Subcutaneous adipose tissue (tissue), 4 donors: Measurements from ENCODE around the gene GP1BB. TPM values are rescaled to one million over a fixed set of nuclear protein-coding genes. Genes with fewer than 3 reads are reported as not detected.

ENCODE experiments used
- total RNA-seq, 4 donors: library from RNA; depleted of rRNA; stranded (reverse); fragments of >200 nt; gene quantifications; one replicate each; pipeline ENCODE4 v1.1.0, GENCODE V29; 2016
- TF ChIP-seq, protein P1 (sequence below): fragments of 450-650 bp; IDR thresholded peaks from one replicate; pipeline ENCODE4 v1.5.1; 2016; ENCODE audit warnings: low read depth, mild to moderate bottlenecking, control low read depth, antibody characterized with exemption, moderate library complexity

The GP1BB gene
- total RNA-seq, 4 donors from 2014 or later = 0.34 to 2.8 (median 1.5) TPM; not detected in 1

- TF ChIP-seq, protein P1, sequence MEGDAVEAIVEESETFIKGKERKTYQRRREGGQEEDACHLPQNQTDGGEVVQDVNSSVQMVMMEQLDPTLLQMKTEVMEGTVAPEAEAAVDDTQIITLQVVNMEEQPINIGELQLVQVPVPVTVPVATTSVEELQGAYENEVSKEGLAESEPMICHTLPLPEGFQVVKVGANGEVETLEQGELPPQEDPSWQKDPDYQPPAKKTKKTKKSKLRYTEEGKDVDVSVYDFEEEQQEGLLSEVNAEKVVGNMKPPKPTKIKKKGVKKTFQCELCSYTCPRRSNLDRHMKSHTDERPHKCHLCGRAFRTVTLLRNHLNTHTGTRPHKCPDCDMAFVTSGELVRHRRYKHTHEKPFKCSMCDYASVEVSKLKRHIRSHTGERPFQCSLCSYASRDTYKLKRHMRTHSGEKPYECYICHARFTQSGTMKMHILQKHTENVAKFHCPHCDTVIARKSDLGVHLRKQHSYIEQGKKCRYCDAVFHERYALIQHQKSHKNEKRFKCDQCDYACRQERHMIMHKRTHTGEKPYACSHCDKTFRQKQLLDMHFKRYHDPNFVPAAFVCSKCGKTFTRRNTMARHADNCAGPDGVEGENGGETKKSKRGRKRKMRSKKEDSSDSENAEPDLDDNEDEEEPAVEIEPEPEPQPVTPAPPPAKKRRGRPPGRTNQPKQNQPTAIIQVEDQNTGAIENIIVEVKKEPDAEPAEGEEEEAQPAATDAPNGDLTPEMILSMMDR = no peak
These were observed 47.2 kb downstream of the GP1BB start for GRCh38 chr22:19770349-19771220.

DNA sequence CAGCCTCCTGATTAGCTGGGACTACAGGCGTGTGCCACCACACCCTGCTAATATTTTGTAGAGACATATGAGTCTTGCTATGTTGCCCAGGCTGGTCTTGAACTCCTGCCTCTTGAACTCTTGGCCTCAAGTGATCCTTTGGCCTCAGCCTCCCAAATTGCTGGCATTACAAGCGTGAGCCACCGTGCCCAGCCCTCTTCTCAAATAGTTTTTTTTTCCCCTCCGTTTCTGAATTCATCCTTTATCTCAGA, 49.0 kb downstream of the GP1BB start:
- TF ChIP-seq, protein P1 = no peak

DNA sequence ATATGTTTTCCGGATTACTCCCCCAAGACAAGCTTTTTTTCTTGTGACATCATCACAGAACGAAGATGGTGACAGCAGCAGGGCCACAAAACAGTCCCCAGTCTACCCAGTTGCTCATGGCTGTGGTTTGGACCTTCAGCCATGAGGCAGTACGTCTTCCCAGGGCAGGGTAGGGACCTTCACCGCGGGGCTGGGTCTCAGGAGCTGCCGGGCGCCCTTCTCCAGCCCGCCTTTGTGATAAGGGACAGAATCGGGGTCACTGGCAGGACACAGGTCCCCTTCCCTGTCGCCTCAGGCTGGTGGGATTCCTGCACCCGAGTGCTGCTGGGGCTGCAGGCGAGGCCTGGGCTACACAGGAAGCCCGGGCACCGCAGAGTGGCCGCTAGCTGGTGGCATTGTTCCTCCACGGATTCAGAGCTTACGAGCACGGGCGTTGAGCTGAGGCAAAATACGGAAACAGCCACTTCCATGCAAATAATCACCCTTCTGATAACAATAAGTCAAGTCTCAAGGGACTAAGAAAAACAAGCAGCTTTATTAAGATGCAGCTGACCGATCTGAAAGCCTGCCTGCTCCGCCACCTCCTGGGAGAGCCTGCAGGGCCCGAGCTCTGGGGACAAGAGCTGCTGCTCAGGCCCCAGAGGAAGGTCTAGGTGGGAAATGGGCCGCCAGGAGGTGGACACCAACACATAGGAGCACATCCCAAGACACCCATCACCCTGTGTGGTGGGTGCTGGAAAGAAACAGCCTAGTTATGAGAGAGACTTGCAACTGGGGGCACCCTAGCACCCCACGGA, 49.5 kb downstream of the GP1BB start:
- TF ChIP-seq, protein P1 = no peak

DNA sequence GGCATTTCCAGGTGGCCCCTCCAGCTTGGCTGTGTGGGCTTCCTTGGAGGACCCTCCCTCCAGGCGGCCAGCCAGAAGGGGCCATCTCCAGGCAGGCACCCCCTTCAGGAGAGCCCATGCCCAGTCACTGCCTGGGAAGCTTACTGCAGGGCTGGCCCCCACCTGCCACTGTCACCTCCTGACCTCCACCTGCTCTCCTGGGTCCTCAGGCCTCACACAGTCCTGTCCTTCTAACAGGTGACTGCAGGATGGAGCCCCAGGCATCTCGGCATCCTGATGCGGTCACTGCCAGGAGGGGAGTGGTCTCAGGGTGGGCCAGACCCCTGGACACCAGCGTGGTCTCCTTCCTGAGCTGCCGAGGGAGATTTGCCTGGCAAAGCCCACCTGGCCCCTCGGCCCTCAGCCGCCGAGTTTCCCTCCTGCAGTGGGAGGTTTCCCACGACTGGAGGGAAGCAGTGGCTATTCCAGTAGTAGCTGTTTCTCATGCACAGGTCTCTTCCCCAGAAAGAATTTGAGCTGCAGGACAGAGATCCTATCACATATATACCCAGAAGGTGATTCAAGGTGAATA, 50.2 kb downstream of the GP1BB start:
- TF ChIP-seq, protein P1 = no peak

Other genes starting within 250 kb of the GP1BB start
- 10 to 100 TPM; 33.9 to 43.6 (median 35.4) TPM for gene UFD1, start 244.3 kb upstream of the GP1BB start, total RNA-seq
- gene CDC45, start 243.6 kb upstream of the GP1BB start, total RNA-seq = under 1 TPM in 1 of 4 donors, not detected in 3; 0.34 TPM
- gene CLDN5, start 199.1 kb upstream of the GP1BB start, total RNA-seq = 100 to 1,000 TPM in 3 of 4 donors, 10 to 100 TPM in 1; 66.3 to 362 (median 129) TPM
- gene SEPTIN5, start 9.0 kb upstream of the GP1BB start, total RNA-seq = 1 to 10 TPM; 4.1 to 8.3 (median 5.9) TPM
- 1 to 10 TPM in 2 of 4 donors, under 1 TPM in 2; 0.51 to 6.2 (median 1.8) TPM for gene TBX1, start 37.2 kb downstream of the GP1BB start, total RNA-seq
- gene GNB1L, start 131.3 kb downstream of the GP1BB start, total RNA-seq = 1 to 10 TPM; 1.8 to 4.9 (median 3.9) TPM
- 10 to 100 TPM in 1 of 4 donors, 1 to 10 TPM in 3; 4.1 to 11.9 (median 6.7) TPM for gene RTL10, start 131.3 kb downstream of the GP1BB start, total RNA-seq
- gene COMT, start 218.2 kb downstream of the GP1BB start, total RNA-seq = 100 to 1,000 TPM in 3 of 4 donors, 10 to 100 TPM in 1; 80.1 to 228 (median 190) TPM
- 10 to 100 TPM; 11.1 to 28.4 (median 15.8) TPM for gene TXNRD2, start 218.3 kb downstream of the GP1BB start, total RNA-seq